Endodermal cell (in vitro differentiated cells): Measurements from ENCODE around the gene PALLD. TPM values are rescaled to one million over a fixed set of nuclear protein-coding genes. Genes with fewer than 3 reads are reported as not detected.

Experiments used
- DNase-seq: peaks from one replicate; pipeline ENCODE4 v3.0.0-alpha.2; 2017
- H3K27ac ChIP-seq: 2 replicates; pipeline ENCODE4 v1.5.1; 2013; ENCODE audit warnings: mild to moderate bottlenecking, low read depth, low read length, moderate library complexity
- H3K27me3 ChIP-seq: 2 replicates; pipeline ENCODE4 v1.6.1; 2013; ENCODE audit warnings: mild to moderate bottlenecking, low read length, moderate library complexity; ENCODE audit not compliant: insufficient read depth, control insufficient read depth, poor library complexity, severe bottlenecking
- H3K36me3 ChIP-seq: 2 replicates; pipeline ENCODE4 v1.7.0; 2013; ENCODE audit warnings: mild to moderate bottlenecking, low read length, moderate library complexity; ENCODE audit not compliant: control insufficient read depth, insufficient read depth
- H3K4me1 ChIP-seq: one replicate; pipeline ENCODE4 v1.7.0; 2013; ENCODE audit warnings: low read length; ENCODE audit not compliant: control insufficient read depth, insufficient read depth
- H3K4me3 ChIP-seq: 2 replicates; pipeline ENCODE4 v1.5.1; 2013; ENCODE audit warnings: mild to moderate bottlenecking, low read length, moderate library complexity
- H3K9ac ChIP-seq: 2 replicates; pipeline ENCODE4 v1.6.1; 2013; ENCODE audit warnings: mild to moderate bottlenecking, low read length, moderate library complexity; ENCODE audit not compliant: poor library complexity, severe bottlenecking; ENCODE audit errors: extremely low read depth
- H3K9me3 ChIP-seq: 2 replicates; pipeline ENCODE4 v1.6.1; 2013; ENCODE audit warnings: mild to moderate bottlenecking, low read length, moderate library complexity; ENCODE audit not compliant: control insufficient read depth
- H3K27ac Mint-ChIP-seq: 2 replicates; pipeline ENCODE4 v1.8.0; 2020; ENCODE audit warnings: mixed read lengths
- H3K27me3 Mint-ChIP-seq: 2 replicates; pipeline ENCODE4 v1.8.0; 2021; ENCODE audit warnings: mild to moderate bottlenecking, mixed read lengths; ENCODE audit not compliant: insufficient read depth
- H3K36me3 Mint-ChIP-seq: 2 replicates; pipeline ENCODE4 v1.8.0; 2020; ENCODE audit warnings: low read depth, mixed read lengths
- H3K4me1 Mint-ChIP-seq: 2 replicates; pipeline ENCODE4 v1.8.0; 2020; ENCODE audit warnings: mixed read lengths
- H3K4me3 Mint-ChIP-seq: 2 replicates; pipeline ENCODE4 v1.8.0; 2020; ENCODE audit warnings: mild to moderate bottlenecking, moderate library complexity, mixed read lengths
- H3K9me3 Mint-ChIP-seq: 2 replicates; pipeline ENCODE4 v1.8.0; 2020; ENCODE audit warnings: mild to moderate bottlenecking, mixed read lengths
- WGBS, 2 experiments: methylation state at CpG; one replicate each; pipeline versions ENCODE4 v1.1.5 to v1.1.7; 2013; ENCODE audit warnings: missing lambda C conversion rate in 2 of 2, mixed read lengths in 1 of 2; ENCODE audit not compliant: insufficient coverage in 1 of 2, insufficient read length in 1 of 2; 5-methylcytosine and 5-hydroxymethylcytosine counted together
- total RNA-seq, 2 donors: library from RNA; stranded (reverse); fragmentation: NEBNext Ultra II Directional in 1 of 2; extraction: Animal tissue kit (Norgen Biotek cat#: 25700) in 1 of 2; gene quantifications; 2 replicates in 1 of 2; 3 replicates in 1 of 2; pipeline ENCODE4 v1.2.1, GENCODE V29; 2021
- TF ChIP-seq, protein P1 (sequence below): fragments of 200-600 bp; sonication (generic); conservative IDR thresholded peaks from 2 replicates; pipeline ENCODE4 v1.5.0; 2021; ENCODE audit warnings: antibody characterized with exemption, mild to moderate bottlenecking

The PALLD gene
- total RNA-seq, 2 donors from 2014 or later, result 51.8 to 86.7 TPM

GRCh38 chr4:168843635-168844034 is 346.8 kb downstream of the PALLD start:
- no peak overlapping the region for H3K4me3 ChIP-seq
- peaks cover 55% of the 10 kb centered on the region for H3K36me3 ChIP-seq
- no peaks in the 10 kb centered on the region for H3K27me3 ChIP-seq
- H3K9ac ChIP-seq, result no peak overlapping the region
- no peak for DNase-seq
- 91 to 93% methylated on average over 3 to 7 of the region's 7 CpGs for WGBS, 2 experiments
- TF ChIP-seq, protein P1, sequence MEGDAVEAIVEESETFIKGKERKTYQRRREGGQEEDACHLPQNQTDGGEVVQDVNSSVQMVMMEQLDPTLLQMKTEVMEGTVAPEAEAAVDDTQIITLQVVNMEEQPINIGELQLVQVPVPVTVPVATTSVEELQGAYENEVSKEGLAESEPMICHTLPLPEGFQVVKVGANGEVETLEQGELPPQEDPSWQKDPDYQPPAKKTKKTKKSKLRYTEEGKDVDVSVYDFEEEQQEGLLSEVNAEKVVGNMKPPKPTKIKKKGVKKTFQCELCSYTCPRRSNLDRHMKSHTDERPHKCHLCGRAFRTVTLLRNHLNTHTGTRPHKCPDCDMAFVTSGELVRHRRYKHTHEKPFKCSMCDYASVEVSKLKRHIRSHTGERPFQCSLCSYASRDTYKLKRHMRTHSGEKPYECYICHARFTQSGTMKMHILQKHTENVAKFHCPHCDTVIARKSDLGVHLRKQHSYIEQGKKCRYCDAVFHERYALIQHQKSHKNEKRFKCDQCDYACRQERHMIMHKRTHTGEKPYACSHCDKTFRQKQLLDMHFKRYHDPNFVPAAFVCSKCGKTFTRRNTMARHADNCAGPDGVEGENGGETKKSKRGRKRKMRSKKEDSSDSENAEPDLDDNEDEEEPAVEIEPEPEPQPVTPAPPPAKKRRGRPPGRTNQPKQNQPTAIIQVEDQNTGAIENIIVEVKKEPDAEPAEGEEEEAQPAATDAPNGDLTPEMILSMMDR, result no peak
- no peaks in the 10 kb centered on the region for H3K9me3 Mint-ChIP-seq
- peaks cover 17% of the 10 kb centered on the region for H3K4me1 Mint-ChIP-seq
- no peak overlapping the region for H3K4me3 Mint-ChIP-seq
- no peaks in the 10 kb centered on the region for H3K9me3 ChIP-seq
- H3K36me3 Mint-ChIP-seq, result peaks cover 5% of the 10 kb centered on the region
- H3K27ac Mint-ChIP-seq, result no peak overlapping the region
- H3K27ac ChIP-seq, result no peak overlapping the region
- H3K4me1 ChIP-seq, result peaks cover 5% of the 10 kb centered on the region
- H3K27me3 Mint-ChIP-seq, result peaks cover 25% of the 10 kb centered on the region

GRCh38 chr4:168844353-168845049 is 347.6 kb downstream of the PALLD start:
- DNase-seq, result no peak
- no peak overlapping the region for H3K27ac Mint-ChIP-seq
- no peaks in the 10 kb centered on the region for H3K27me3 ChIP-seq
- TF ChIP-seq, protein P1, result no peak
- no peak overlapping the region for H3K27ac ChIP-seq
- peaks cover 26% of the 10 kb centered on the region for H3K4me1 Mint-ChIP-seq
- peaks cover 9% of the 10 kb centered on the region for H3K4me1 ChIP-seq
- H3K36me3 ChIP-seq, result peaks cover 55% of the 10 kb centered on the region
- no peak overlapping the region for H3K4me3 Mint-ChIP-seq
- H3K27me3 Mint-ChIP-seq, result peaks cover 25% of the 10 kb centered on the region
- peaks cover 5% of the 10 kb centered on the region for H3K36me3 Mint-ChIP-seq
- H3K9ac ChIP-seq, result no peak overlapping the region
- 95 to 100% methylated on average over 2 to 8 of the region's 8 CpGs for WGBS, 2 experiments
- no peak overlapping the region for H3K4me3 ChIP-seq
- H3K9me3 ChIP-seq, result no peaks in the 10 kb centered on the region
- no peaks in the 10 kb centered on the region for H3K9me3 Mint-ChIP-seq

- peaks cover 26% of the 10 kb centered on the region for H3K27me3 Mint-ChIP-seq
- TF ChIP-seq, protein P1, result no peak
- WGBS, 2 experiments, result 83% methylated on average over 2 of the region's 2 CpGs; no CpG with 5 or more reads in 1 of the 2 experiments
- H3K36me3 Mint-ChIP-seq, result peaks cover 7% of the 10 kb centered on the region
- no peak overlapping the region for H3K4me3 Mint-ChIP-seq
- H3K9me3 ChIP-seq, result no peaks in the 10 kb centered on the region
- no peak overlapping the region for H3K4me3 ChIP-seq
- H3K27ac Mint-ChIP-seq, result no peak overlapping the region
- no peak for DNase-seq
- no peaks in the 10 kb centered on the region for H3K27me3 ChIP-seq
- peaks cover 36% of the 10 kb centered on the region for H3K4me1 Mint-ChIP-seq
- peaks cover 15% of the 10 kb centered on the region for H3K4me1 ChIP-seq
- H3K9ac ChIP-seq, result no peak overlapping the region
- H3K9me3 Mint-ChIP-seq, result no peaks in the 10 kb centered on the region
- peaks cover 49% of the 10 kb centered on the region for H3K36me3 ChIP-seq
- H3K27ac ChIP-seq, result no peak overlapping the region
Measured at GRCh38 chr4:168845897-168846296, 349.0 kb downstream of the PALLD start.
